ENCODE data around the gene RERE.

- no peak for TF ChIP-seq CTCF (conservative IDR thresholded peaks at IDR 0.05)
- no peak for TF ChIP-seq ZFX (IDR thresholded peaks at IDR 0.05)
Measured at GRCh38 chr1:8813016-8813763, 4.2 kb downstream of the RERE start.

Data from C4-2B (cell line).